CD4-positive, alpha-beta T cell treated with Interferon alpha-2 for 1 hour (primary cell): ENCODE data around the gene KAT14.
"Not testable (repeated sequence)": the region's sequence is repeated elsewhere in the genome, so short reads cannot be mapped to it uniquely, and the experiment has no call there.

Experiments
- DNase-seq, 2 donors: peaks; one replicate each; pipeline ENCODE4 v3.0.0-alpha.2; 2020 to 2022

The KAT14 gene

DNA sequence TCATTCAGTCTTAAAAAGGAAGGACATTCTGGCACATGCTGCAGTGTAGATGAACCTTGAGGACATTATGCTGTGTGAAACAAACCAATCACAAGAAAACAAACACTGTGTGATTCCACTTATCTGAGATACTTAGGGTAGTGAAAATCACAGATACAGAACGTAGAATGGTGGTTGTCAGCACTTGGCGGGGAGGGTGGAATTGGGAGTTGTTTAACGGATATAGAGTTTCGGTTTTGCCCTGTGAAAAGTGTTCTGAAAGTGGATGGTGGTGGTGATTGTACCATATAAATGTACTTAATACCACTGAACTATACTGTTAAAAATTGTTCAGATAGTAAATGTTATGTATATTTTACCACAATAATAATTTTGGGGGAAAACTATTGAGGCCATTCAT, 18.4 kb downstream of the KAT14 start:
- no peak for DNase-seq

DNA sequence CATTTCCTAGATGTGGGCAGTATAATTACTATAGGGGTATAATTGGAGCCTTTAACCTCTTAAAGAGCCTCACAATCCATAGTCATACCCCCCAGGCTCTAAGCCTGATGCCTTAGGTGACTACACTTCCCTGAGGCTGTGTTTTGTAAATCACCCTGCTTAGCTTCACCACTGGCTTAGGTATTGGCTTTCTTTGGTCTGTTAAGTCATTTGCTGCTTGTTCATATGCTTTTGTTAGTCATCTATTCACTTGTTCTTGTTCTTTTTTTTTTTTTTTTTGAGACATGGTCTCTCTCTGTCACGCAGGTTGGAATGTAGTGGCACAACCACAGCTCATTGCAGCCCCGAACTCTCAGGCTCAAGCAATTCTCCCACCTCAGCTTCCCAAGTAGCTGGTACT, 26.7 kb downstream of the KAT14 start:
- no peak for DNase-seq

GRCh38 chr20:18165553-18165952, 27.9 kb downstream of the KAT14 start:
- no peak for DNase-seq

- DNase-seq, result no peak
These were observed 28.7 kb downstream of the KAT14 start for GRCh38 chr20:18166241-18166881.

GRCh38 chr20:18166950-18167349, 29.3 kb downstream of the KAT14 start:
- DNase-seq, result no peak

DNA sequence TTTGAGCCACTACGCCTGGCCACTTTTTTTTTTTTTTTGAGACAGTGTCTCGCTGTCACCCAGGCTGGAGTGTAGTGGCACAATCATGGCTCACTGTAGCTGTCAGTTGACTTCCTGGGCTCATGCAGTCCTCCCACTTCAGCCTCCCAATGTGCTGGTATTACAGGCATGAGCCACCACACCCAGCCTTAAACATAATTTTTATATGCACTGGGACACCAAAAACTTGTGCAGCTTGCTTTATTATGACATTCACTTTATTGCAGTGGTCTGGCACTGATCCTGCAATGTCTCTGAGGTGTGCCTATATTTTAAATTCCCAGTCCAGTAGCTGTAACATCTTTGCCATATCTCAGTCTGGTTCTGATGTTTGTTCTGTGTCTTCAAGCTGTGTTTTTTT, 34.7 kb downstream of the KAT14 start:
- DNase-seq, result no peak

GRCh38 chr20:18174906-18175683, 37.4 kb downstream of the KAT14 start:
- DNase-seq, result no peak

DNA sequence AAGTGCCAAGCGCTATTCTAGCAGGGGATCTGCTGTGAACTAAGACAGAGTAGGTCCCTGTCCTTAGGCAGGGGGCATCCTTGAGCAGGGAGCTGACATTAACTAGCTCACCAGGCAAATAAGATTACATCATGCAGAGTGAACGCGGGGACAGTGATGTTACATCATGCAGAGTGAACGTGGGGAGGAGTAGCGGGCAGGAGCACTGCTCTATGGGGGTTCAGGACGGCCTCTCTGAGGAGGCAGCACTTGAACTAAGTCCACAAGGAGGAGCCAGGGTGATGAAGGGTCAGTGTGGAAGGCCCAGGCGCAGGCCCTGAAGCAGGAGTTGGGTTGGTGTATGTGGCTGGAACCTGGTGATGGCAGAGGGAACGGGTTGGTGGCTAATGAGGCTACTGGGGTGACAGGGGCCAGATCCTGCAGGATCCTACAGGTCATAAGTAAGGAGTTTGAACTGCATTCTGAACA, 38.7 kb downstream of the KAT14 start:
- DNase-seq, result no peak

DNA sequence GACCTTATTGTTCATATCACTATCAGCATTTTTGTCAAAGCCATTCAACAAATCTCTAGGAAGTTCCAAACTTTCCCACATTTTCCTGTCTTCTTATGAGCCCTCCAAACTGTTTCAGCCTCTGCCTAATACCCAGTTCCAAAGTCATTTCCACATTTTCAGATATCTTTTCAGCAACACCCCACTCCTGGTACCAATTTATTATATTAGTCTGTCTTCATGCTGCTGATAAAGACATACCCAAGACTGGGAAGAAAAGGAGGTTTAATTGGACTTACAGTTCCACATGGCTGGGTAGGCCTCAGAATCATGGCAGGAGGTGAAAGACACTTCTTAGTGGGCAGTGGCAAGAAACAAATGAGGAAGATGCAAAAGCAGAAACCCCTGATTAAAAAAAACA, 42.7 kb downstream of the KAT14 start:
- not testable (repeated sequence) for DNase-seq

GRCh38 chr20:18180815-18181214, 43.2 kb downstream of the KAT14 start:
- no peak for DNase-seq

GRCh38 chr20:18187020-18187419, 49.4 kb downstream of the KAT14 start:
- no peak for DNase-seq

DNA sequence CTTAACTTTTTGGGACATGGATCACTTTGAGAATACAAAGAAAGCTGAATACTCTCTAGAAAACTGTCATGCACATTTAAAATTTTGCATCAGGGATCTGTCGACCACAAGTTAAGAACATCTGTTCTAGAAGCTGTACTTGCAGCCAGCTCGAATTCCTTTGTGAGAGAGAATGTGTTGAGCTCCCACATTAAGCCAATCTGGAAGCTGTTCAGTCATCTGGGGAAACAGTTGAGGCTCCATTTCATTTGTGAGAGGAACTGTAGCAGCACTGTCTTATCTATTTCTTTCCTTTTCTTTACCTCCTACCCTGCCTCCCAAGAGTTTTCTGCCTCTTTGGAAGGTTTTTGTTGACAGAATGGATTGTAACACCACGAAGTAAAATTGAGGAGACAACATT, 50.8 kb downstream of the KAT14 start:
- DNase-seq, result no peak

DNA sequence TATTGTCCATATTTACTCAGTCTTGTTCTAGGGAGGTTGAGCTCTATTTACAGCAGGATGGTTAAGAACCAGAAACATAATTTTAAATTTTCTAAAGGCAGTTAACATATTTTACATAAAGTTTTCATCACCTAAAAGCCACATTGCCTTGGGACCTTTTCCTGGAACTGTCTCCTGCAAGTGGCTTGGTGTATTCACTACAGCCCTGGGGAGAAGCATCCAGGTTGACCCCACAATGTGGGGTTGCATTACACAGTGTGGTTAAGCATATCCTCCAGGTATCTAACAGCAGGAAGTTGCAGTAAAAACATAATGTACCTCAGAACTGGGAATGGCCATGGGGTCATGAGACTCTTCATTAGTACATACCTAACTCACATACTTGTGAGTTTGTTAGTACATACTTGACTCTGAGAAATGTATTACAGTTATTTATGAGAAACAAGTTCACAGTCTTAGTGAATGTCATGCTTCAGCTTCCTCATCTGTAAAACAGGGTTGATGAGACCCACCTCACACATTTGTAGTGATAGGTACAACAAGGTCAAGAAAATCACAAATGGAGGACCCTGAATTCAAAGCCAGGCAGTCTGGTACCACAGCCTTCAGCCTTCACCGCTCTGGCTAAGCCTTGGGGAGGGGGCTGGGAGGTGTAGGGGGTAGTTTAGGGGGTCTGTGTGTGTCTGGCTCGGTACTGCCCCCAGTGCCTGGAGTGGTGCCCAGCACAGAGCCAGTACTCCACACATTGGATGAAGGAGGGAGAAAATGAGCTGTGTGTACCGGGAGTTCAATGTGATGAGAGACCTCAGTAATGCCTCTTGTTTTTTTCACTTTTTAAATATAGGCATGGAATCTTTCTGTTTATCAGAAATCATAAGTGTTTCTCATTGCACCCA, 52.9 kb downstream of the KAT14 start:
- no peak for DNase-seq

GRCh38 chr20:18191306-18191705, 53.6 kb downstream of the KAT14 start:
- no peak for DNase-seq

GRCh38 chr20:18194461-18194860, 56.8 kb downstream of the KAT14 start:
- DNase-seq, result not testable (repeated sequence)

DNA sequence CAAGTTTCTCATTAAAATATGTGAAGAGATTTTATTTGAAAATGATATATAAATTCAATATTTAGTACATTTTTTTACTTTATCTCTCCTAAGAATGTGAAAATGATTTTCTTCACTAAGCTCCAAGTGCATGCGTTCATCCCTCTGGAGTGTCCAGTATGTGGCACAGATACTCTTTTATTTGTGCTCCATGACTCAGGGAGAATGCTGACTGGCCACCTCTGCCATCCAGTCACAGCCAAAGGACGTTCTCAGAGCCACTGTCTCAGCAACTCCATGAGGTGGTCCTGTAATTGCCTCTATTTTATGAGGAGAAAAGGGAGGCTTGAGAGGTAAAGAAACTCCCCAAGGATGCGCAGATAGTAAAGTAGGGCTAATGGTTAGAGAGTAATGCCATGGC, 58.3 kb downstream of the KAT14 start:
- DNase-seq, result no peak

GRCh38 chr20:18197382-18198070, 59.9 kb downstream of the KAT14 start:
- no peak for DNase-seq

DNA sequence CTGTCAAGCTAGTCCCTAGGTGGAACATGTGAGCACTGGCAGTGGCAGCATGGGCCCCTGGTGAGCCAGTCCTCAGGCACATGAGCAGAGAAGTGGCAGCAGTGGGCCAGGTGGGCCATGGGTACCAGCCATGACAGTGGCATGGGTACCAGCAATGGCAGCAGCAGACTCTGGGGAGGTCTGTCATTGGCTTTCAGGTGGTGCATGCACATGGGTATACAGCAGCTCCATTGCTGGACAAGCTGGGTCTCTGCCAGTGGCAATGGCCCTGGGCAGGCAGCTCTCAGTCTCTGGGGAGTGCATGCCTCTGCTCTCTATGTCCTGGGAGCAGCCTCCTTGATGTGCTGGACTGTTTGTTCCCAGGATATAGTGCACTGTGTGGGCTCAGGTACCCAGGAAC, 65.3 kb downstream of the KAT14 start:
- DNase-seq, result no peak

GRCh38 chr20:18203700-18204099, 66.0 kb downstream of the KAT14 start:
- DNase-seq, result not testable (repeated sequence)

DNA sequence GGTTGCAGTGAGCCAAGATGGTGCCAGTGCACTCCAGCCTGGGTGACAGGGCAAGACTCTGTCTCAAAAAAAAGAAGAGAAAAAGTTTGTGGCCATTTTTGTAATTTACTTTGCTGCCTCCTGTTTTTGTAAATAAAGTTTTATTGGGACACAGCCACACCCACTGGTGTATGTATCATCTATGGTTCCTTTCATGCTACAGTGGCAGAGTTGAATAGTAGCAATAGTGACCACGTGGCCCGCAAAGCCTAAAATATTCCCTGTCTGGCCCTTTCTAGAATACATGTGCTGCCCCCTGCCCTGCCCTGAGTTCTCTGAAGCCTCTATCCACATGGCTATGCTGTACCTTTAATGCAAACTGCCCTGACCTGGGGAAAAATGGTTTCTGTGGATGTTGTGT, 75.3 kb downstream of the KAT14 start:
- no peak for DNase-seq

DNA sequence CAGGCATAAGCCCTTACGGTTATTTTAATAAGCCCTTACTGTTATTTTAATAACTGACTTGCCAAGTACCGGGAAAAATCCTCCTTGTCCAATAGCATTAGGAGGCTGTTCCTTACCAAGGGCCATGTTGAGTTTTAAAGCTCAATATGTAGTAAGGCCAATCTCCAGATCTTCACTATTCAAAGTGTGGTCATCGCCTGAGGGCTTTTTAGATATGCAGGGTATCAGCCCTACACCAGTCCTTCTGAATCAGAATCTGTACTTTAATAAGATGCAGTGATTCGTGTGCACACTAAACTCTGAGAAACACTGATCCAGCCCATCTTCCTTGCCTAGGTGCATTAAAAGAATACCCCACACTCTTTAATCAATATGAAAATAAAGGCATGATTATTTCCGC, 77.9 kb downstream of the KAT14 start:
- DNase-seq, result no peak

GRCh38 chr20:18218280-18218679, 80.6 kb downstream of the KAT14 start:
- no peak for DNase-seq

DNA sequence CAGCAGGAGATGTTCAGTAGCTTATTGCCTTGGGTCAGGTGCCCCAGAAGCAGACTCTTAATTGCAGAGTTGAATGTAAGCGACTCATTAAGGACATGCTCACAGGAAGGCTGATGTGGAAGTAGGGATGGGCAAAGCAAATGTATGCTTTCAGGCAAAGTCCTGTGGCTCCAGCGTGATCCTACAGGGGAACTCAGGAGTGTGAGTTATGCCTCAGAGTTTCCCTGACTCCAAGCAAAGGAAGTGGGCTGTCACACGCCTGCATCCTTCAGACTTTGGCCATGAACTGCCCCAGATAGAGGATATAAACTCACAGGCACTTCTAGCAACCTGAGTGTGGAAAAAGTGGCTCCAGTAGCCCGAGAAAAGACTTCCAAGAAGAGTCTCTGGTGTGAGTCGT, 85.7 kb downstream of the KAT14 start:
- DNase-seq, result no peak
